Measurements from ENCODE around the gene UBR4.

UBR4 gene

DNA sequence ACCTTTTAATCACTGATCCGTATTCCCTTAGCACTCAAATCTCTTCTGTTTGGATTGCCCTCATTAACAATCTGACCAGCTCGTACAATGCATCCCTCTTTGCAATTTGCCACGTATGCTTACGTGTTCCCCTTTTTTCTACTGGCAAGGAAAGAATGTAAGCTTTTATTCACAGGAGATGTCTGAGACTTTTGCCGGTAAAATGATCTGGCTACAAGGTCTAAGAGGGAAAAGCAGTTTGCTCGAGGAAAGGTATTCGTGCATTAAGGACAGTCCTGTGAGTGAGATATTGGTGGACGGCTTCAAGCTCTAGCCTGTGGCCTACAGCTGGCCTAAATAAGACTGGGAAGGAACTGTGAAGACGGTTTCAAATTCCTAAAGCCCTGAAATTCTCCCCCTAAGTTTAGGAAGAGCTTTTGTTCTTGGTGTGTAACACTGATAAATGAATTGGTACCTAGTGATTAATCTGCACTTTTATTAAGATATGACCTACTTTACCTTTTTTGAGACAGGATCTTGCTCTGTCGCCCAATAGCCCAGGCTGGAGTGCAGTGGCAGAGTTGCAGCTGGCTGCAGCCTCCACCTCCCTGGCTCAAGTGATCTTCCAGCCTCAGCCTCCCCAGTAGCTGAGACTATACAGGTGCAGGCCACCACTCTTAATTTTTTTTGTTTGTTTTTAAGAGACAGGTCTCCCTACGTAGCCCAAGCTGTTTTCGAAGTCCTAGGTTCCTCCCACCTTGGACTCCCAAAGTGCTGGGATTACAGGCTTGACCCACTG, 895 bp upstream of the UBR4 start:
- H3K9me3 ChIP-seq (ENCODE audit: insufficient read depth, low read length), result no peaks in the 10 kb centered on the region
- peaks cover 34% of the 10 kb centered on the region for H4K20me1 ChIP-seq (ENCODE audit: insufficient read depth, low read length)
- peaks cover 43% of the 10 kb centered on the region for H3K4me1 ChIP-seq (ENCODE audit: low read length)
- H3K4me2 ChIP-seq (ENCODE audit: low read length), result peak overlapping the region; percentile 98
- peak overlapping the region; percentile 88 for H3K27ac ChIP-seq (ENCODE audit: low read length)
- no peak overlapping the region for H2AFZ ChIP-seq (ENCODE audit: low read depth, low read length)
- H3K27me3 ChIP-seq (ENCODE audit: low read depth, low read length), result no peaks in the 10 kb centered on the region
- peaks cover 90% of the 10 kb centered on the region for H3K79me2 ChIP-seq (ENCODE audit: low read length)
- no peak for TF ChIP-seq EZH2phosphoT487 (IDR thresholded peaks at IDR 0.05; ENCODE audit: low read depth)
- TF ChIP-seq, protein P1, sequence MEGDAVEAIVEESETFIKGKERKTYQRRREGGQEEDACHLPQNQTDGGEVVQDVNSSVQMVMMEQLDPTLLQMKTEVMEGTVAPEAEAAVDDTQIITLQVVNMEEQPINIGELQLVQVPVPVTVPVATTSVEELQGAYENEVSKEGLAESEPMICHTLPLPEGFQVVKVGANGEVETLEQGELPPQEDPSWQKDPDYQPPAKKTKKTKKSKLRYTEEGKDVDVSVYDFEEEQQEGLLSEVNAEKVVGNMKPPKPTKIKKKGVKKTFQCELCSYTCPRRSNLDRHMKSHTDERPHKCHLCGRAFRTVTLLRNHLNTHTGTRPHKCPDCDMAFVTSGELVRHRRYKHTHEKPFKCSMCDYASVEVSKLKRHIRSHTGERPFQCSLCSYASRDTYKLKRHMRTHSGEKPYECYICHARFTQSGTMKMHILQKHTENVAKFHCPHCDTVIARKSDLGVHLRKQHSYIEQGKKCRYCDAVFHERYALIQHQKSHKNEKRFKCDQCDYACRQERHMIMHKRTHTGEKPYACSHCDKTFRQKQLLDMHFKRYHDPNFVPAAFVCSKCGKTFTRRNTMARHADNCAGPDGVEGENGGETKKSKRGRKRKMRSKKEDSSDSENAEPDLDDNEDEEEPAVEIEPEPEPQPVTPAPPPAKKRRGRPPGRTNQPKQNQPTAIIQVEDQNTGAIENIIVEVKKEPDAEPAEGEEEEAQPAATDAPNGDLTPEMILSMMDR (IDR thresholded peaks at IDR 0.05; ENCODE audit: low read depth, low read length), result no peak
- H3K9ac ChIP-seq (ENCODE audit: low read length), result peak overlapping the region; percentile 99
- H3K36me3 ChIP-seq (replicated peaks; ENCODE audit: low read depth, low read length), result peaks cover 18% of the 10 kb centered on the region
- H3K4me3 ChIP-seq (ENCODE audit: low read length), result peak overlapping the region; percentile 100

DNA sequence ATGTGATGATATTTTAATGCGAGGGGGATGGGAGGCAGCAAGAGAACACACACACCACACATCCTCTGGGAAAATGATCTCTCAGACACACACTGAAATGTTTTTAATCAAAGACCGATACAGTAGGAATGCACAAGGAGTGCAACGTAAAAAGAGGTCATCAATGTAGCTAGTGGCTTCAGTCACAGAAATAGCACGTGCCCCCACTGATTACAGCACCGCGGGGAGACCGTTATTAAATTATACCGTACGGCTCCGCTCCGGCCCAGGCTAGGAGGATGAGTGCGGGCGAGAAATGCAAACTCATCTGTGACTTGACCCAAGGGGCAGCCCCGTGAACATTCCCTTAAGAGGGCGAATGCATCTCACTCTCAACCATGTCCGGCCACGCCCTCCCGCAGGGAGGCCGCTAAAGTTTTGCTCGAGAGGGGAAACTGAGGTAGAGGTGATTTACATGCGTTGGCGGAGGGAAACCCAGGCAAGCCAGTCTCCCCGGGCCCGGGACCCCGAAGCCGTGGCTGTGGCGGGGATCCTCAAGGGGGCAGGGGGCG, 552 bp downstream of the UBR4 start:
- H4K20me1 ChIP-seq (ENCODE audit: insufficient read depth, low read length), result peaks cover 49% of the 10 kb centered on the region
- H3K27ac ChIP-seq (ENCODE audit: low read length), result peak overlapping the region; percentile 88
- peak overlapping the region; percentile 84 for H3K4me2 ChIP-seq (ENCODE audit: low read length)
- H3K4me1 ChIP-seq (ENCODE audit: low read length), result peaks cover 57% of the 10 kb centered on the region
- peaks cover 96% of the 10 kb centered on the region for H3K79me2 ChIP-seq (ENCODE audit: low read length)
- no peaks in the 10 kb centered on the region for H3K27me3 ChIP-seq (ENCODE audit: low read depth, low read length)
- H2AFZ ChIP-seq (ENCODE audit: low read depth, low read length), result no peak overlapping the region
- peak overlapping the region; percentile 84 for H3K9ac ChIP-seq (ENCODE audit: low read length)
- peaks cover 20% of the 10 kb centered on the region for H3K36me3 ChIP-seq (replicated peaks; ENCODE audit: low read depth, low read length)
- TF ChIP-seq, protein P1 (IDR thresholded peaks at IDR 0.05; ENCODE audit: low read depth, low read length), result no peak
- TF ChIP-seq EZH2phosphoT487 (IDR thresholded peaks at IDR 0.05; ENCODE audit: low read depth), result no peak
- H3K4me3 ChIP-seq (ENCODE audit: low read length), result peak overlapping the region; percentile 100
- H3K9me3 ChIP-seq (ENCODE audit: insufficient read depth, low read length), result no peaks in the 10 kb centered on the region

DNA sequence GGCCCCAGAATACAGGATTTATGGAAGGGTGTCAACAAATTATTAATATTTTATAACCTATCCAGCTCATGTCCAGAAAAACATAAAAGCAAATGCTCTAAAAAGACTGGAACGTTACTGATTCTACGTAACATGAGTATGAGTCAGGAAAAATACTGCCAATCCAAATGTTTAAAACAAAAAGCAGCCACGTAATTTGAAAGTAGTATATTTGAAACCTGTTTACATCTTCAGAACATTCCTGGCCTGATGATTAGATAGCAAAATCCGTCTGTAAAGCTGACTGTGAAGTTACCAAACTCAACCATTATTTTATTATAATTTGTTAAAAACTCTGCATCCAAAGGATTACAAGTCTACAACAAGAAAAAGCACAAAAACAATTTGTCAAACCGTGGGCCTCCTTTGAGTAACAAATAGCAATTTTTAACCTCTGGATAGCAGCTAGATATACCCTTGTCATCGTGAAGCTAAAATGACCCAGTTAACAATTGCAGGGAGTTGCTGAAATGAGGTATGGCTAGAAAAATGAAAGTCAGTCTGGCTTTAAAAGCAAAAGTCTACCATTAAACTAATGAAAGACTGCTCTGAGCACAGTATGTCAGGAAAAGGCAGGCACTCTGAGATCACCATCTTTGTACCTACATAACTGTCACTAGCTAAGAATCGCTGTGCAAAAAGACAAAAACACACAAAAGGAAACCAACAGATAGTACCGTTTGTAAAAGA, 1.2 kb downstream of the UBR4 start:
- peak overlapping the region; percentile 84 for H3K4me2 ChIP-seq (ENCODE audit: low read length)
- no peak overlapping the region for H2AFZ ChIP-seq (ENCODE audit: low read depth, low read length)
- peak overlapping the region; percentile 100 for H3K4me3 ChIP-seq (ENCODE audit: low read length)
- TF ChIP-seq, protein P1 (IDR thresholded peaks at IDR 0.05; ENCODE audit: low read depth, low read length), result no peak
- no peak for TF ChIP-seq EZH2phosphoT487 (IDR thresholded peaks at IDR 0.05; ENCODE audit: low read depth)
- H3K9me3 ChIP-seq (ENCODE audit: insufficient read depth, low read length), result no peaks in the 10 kb centered on the region
- no peaks in the 10 kb centered on the region for H3K27me3 ChIP-seq (ENCODE audit: low read depth, low read length)
- peaks cover 96% of the 10 kb centered on the region for H3K79me2 ChIP-seq (ENCODE audit: low read length)
- H4K20me1 ChIP-seq (ENCODE audit: insufficient read depth, low read length), result peaks cover 54% of the 10 kb centered on the region
- H3K9ac ChIP-seq (ENCODE audit: low read length), result peak overlapping the region; percentile 84
- H3K27ac ChIP-seq (ENCODE audit: low read length), result peak overlapping the region; percentile 88
- peaks cover 20% of the 10 kb centered on the region for H3K36me3 ChIP-seq (replicated peaks; ENCODE audit: low read depth, low read length)
- H3K4me1 ChIP-seq (ENCODE audit: low read length), result peaks cover 58% of the 10 kb centered on the region

DNA sequence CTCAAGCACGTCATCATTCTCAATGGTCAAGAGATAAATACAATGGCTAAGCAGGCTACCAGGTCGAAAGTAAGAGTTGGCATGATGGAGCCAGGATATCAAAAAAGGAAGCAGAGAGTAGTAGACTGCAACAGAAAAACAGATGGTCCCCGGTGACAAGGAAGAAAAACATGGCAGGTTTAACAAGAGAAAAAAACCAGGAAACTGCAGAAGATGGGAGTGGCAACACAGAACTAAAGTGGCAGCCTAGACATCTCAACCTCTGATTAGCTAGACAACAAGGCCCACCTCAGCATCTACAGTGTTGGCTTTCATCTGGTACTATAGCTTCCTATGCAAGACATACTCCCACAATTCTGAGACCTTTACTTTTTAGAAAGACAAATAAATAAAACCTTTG, 3.1 kb downstream of the UBR4 start:
- Histone ChIP-seq H3K4me2 (ENCODE audit: low read length) (peak overlapping the region; percentile 40), H3K4me1 (ENCODE audit: low read length) (peaks cover 48% of the 10 kb centered on the region), H3K4me3 (ENCODE audit: low read length) (no peak overlapping the region), H4K20me1 (ENCODE audit: insufficient read depth, low read length) (peaks cover 73% of the 10 kb centered on the region), H3K9me3 (ENCODE audit: insufficient read depth, low read length) (no peaks in the 10 kb centered on the region), H3K36me3 (replicated peaks; ENCODE audit: low read depth, low read length) (peaks cover 13% of the 10 kb centered on the region), H3K27me3 (ENCODE audit: low read depth, low read length) (no peaks in the 10 kb centered on the region), H3K9ac (ENCODE audit: low read length) (no peak overlapping the region), H3K79me2 (ENCODE audit: low read length) (peaks cover 96% of the 10 kb centered on the region), H2AFZ (ENCODE audit: low read depth, low read length) (no peak overlapping the region), H3K27ac (ENCODE audit: low read length) (no peak overlapping the region)
- TF ChIP-seq, protein P1 (IDR thresholded peaks at IDR 0.05; ENCODE audit: low read depth, low read length), result no peak
- TF ChIP-seq EZH2phosphoT487 (IDR thresholded peaks at IDR 0.05; ENCODE audit: low read depth), result no peak

All from OCI-LY3 (cell line).